Spleen (tissue), 11 donors: ENCODE results near the gene HSD17B12. TPM values are rescaled to one million over a fixed set of nuclear protein-coding genes. Genes with fewer than 3 reads are reported as not detected.

ENCODE experiments used
- DNase-seq: peaks from one replicate; pipeline ENCODE4 v3.0.0-alpha.2; 2020
- H3K27ac ChIP-seq, 8 donors: fragments of 200-600 bp; sonication (generic) in 7 of 8; 1 replicate in 4 of 8; 2 replicates in 4 of 8; pipeline versions ENCODE4 v1.5.0 to v1.8.0; 2016 to 2021; ENCODE audit warnings: inconsistent platforms in 4 of 8, mild to moderate bottlenecking in 4 of 8, moderate library complexity in 1 of 8
- H3K27me3 ChIP-seq, 7 donors: fragments of 200-600 bp; sonication (generic) in 6 of 7; replicated peaks in 1 of 7; 1 replicate in 4 of 7; 2 replicates in 3 of 7; pipeline versions ENCODE4 v1.5.0 to v1.8.0; 2016 to 2021; ENCODE audit warnings: inconsistent platforms in 3 of 7, mild to moderate bottlenecking in 1 of 7
- H3K36me3 ChIP-seq, 6 donors: fragments of 200-600 bp; sonication (generic) in 5 of 6; 1 replicate in 4 of 6; 2 replicates in 2 of 6; pipeline versions ENCODE4 v1.5.0 to v1.8.0; 2016 to 2021; ENCODE audit warnings: inconsistent platforms in 2 of 6
- H3K4me1 ChIP-seq, 6 donors: fragments of 200-600 bp; sonication (generic) in 5 of 6; 1 replicate in 3 of 6; 2 replicates in 3 of 6; pipeline versions ENCODE4 v1.5.0 to v1.8.0; 2016 to 2021; ENCODE audit warnings: inconsistent platforms in 3 of 6
- H3K4me3 ChIP-seq, 8 donors: fragments of 200-600 bp; sonication (generic) in 7 of 8; 1 replicate in 4 of 8; 2 replicates in 4 of 8; pipeline versions ENCODE4 v1.5.0 to v1.8.0; 2016 to 2021; ENCODE audit warnings: inconsistent platforms in 4 of 8, mild to moderate bottlenecking in 4 of 8, moderate library complexity in 2 of 8
- H3K9me3 ChIP-seq, 8 donors: fragments of 200-600 bp; sonication (generic) in 7 of 8; 1 replicate in 4 of 8; 2 replicates in 4 of 8; pipeline versions ENCODE4 v1.5.0 to v1.8.0; 2016 to 2021; ENCODE audit warnings: inconsistent platforms in 4 of 8
- CTCF ChIP-seq, 11 experiments: fragments of 200-600 bp in 7 of 11; fragments of 450-650 bp in 4 of 11; sonication (generic) in 4 of 11; IDR thresholded peaks in 8 of 11; conservative IDR thresholded peaks in 3 of 11; 1 replicate in 7 of 11; 2 replicates in 4 of 11; pipeline versions ENCODE4 v1.4.0 to v1.8.0; 2016 to 2021; ENCODE audit warnings: antibody characterized with exemption in 11 of 11, inconsistent platforms in 4 of 11, mild to moderate bottlenecking in 1 of 11
- POLR2A ChIP-seq, 3 donors: fragments of 450-650 bp; IDR thresholded peaks; one replicate each; pipeline ENCODE4 v1.5.1; 2017; ENCODE audit warnings: antibody characterized with exemption in 3 of 3, mild to moderate bottlenecking in 1 of 3
- POLR2AphosphoS5 ChIP-seq, 3 donors: sonication (generic); formaldehyde crosslinking; IDR thresholded peaks; one replicate each; pipeline ENCODE4 v1.5.1; 2017; ENCODE audit warnings: antibody characterized with exemption in 3 of 3
- WGBS, 5 donors: extraction: QIAGEN DNeasy Blood & Tissue Kit in 3 of 5; methylation state at CpG; one replicate each; pipeline versions ENCODE4 v1.1.5 to v1.1.7; 2013 to 2018; 5-methylcytosine and 5-hydroxymethylcytosine counted together
- intact Hi-C: fragments of 100-400 bp; cut with DNase I; formaldehyde crosslinking; loops from one replicate; pipeline ENCODE4 v1.15.0; 2023; ENCODE audit warnings: low total_unique reads
- polyA plus RNA-seq, 3 donors: library from polyadenylated mRNA; stranded (reverse); fragments of 200-250 nt; gene quantifications; one replicate each; pipeline ENCODE4 v1.2.1, GENCODE V29; 2013
- total RNA-seq, 7 donors: library from RNA; depleted of rRNA in 3 of 7; stranded (reverse); fragments of >200 nt in 3 of 7; fragmentation: NEBNext Ultra II Directional in 4 of 7; extraction: Animal tissue kit (Norgen Biotek cat#: 25700) in 4 of 7; gene quantifications; one replicate each; pipeline versions ENCODE4 v1.1.0 to v1.2.1, GENCODE V29; 2016 to 2021
- donor health status: healthy with polysubstance abuse.
- donor health status: DM: no; HTN: no; CAD: no; lungs with moderate emphysema.
- donor health status: DM: no; HTN: no; CAD: no.
- donor health status: Bipolar disorder and iron deficiency.
- donor health status: healthy.
- donor health status: DM: no; HTN: no; CAD: no.
- donor health status: DM: yes; HTN: yes; CAD: no.

Gene HSD17B12
- total and polyA plus RNA-seq, 10 donors, result 17.5 to 80.0 (median 56.3) TPM

- Histone ChIP-seq H3K4me3 (no peak overlapping the region), H3K27me3 (no peaks in the 10 kb centered on the region), H3K36me3 (peaks cover 0 to 15% (median 0%) of the 10 kb centered on the region in 6 donors), H3K27ac (no peak overlapping the region), H3K9me3 (no peaks in the 10 kb centered on the region), H3K4me1 (no peaks in the 10 kb centered on the region)
- DNase-seq, result no peak
- TF ChIP-seq CTCF (IDR thresholded peaks at IDR 0.05 in 8 of 11, conservative IDR thresholded peaks at IDR 0.05 in 3 of 11), result peak in 6 of 11 experiments; percentile 18 to 36 (median 22)
- no peak for TF ChIP-seq POLR2A (IDR thresholded peaks at IDR 0.05)
- 69 to 87% (median 79%) methylated on average over 4 of the region's 4 CpGs for WGBS, 5 donors
- intact Hi-C loops, result no loop called here
These were observed 28.2 kb downstream of the HSD17B12 start for GRCh38 chr11:43708776-43709175.

GRCh38 chr11:43709689-43710088, 29.2 kb downstream of the HSD17B12 start:
- WGBS, 5 donors, result 94 to 100% (median 96%) methylated on average over 1 of the region's 1 CpG
- Histone ChIP-seq H3K9me3 (no peaks in the 10 kb centered on the region), H3K27me3 (no peaks in the 10 kb centered on the region), H3K4me1 (no peaks in the 10 kb centered on the region), H3K27ac (no peak overlapping the region), H3K4me3 (no peak overlapping the region), H3K36me3 (peaks cover 0 to 15% (median 0%) of the 10 kb centered on the region in 6 donors)
- intact Hi-C loops, result no loop called here
- no peak for DNase-seq
- TF ChIP-seq POLR2AphosphoS5 (IDR thresholded peaks at IDR 0.05) (no peak), POLR2A (IDR thresholded peaks at IDR 0.05) (no peak), CTCF (IDR thresholded peaks at IDR 0.05 in 8 of 11, conservative IDR thresholded peaks at IDR 0.05 in 3 of 11) (no peak)

GRCh38 chr11:43712676-43713075, 32.1 kb downstream of the HSD17B12 start:
- WGBS, 5 donors, result 80 to 95% (median 90%) methylated on average over 4 of the region's 4 CpGs
- Histone ChIP-seq H3K27ac (no peak overlapping the region), H3K36me3 (peaks cover 0 to 18% (median 0%) of the 10 kb centered on the region in 6 donors), H3K4me3 (no peak overlapping the region), H3K27me3 (no peaks in the 10 kb centered on the region), H3K4me1 (no peaks in the 10 kb centered on the region), H3K9me3 (peaks cover 0 to 4% (median 1%) of the 10 kb centered on the region in 8 donors)
- no peak for DNase-seq
- TF ChIP-seq POLR2AphosphoS5 (IDR thresholded peaks at IDR 0.05), result no peak
- TF ChIP-seq CTCF (IDR thresholded peaks at IDR 0.05 in 8 of 11, conservative IDR thresholded peaks at IDR 0.05 in 3 of 11), result no peak
- TF ChIP-seq POLR2A (IDR thresholded peaks at IDR 0.05), result no peak
- intact Hi-C loops, result no loop called here

- no peaks in the 10 kb centered on the region for H3K4me1 ChIP-seq
- no peak overlapping the region for H3K4me3 ChIP-seq
- no peak for TF ChIP-seq POLR2AphosphoS5 (IDR thresholded peaks at IDR 0.05)
- intact Hi-C loops, result no loop called here
- H3K36me3 ChIP-seq, result peaks cover 0 to 17% (median 0%) of the 10 kb centered on the region in 6 donors
- 91 to 100% (median 96%) methylated on average over 1 of the region's 1 CpG for WGBS, 5 donors
- no peak overlapping the region for H3K27ac ChIP-seq
- H3K9me3 ChIP-seq, result peaks cover 0 to 15% (median 12%) of the 10 kb centered on the region in 8 donors
- DNase-seq, result no peak
- H3K27me3 ChIP-seq, result no peaks in the 10 kb centered on the region
These were observed 37.8 kb downstream of the HSD17B12 start for GRCh38 chr11:43718373-43718772.

- H3K27ac ChIP-seq, result no peak overlapping the region
- peaks cover 0 to 14% (median 0%) of the 10 kb centered on the region in 6 donors for H3K36me3 ChIP-seq
- peaks cover 0 to 2% (median 1%) of the 10 kb centered on the region in 8 donors for H3K9me3 ChIP-seq
- no peak overlapping the region for H3K4me3 ChIP-seq
- DNase-seq, result no peak
- H3K4me1 ChIP-seq, result no peaks in the 10 kb centered on the region
- no peak for TF ChIP-seq POLR2AphosphoS5 (IDR thresholded peaks at IDR 0.05)
- TF ChIP-seq CTCF (IDR thresholded peaks at IDR 0.05 in 8 of 11, conservative IDR thresholded peaks at IDR 0.05 in 3 of 11), result no peak
- TF ChIP-seq POLR2A (IDR thresholded peaks at IDR 0.05), result no peak
- intact Hi-C loops, result no loop called here
- 66 to 77% (median 71%) methylated on average over 3 of the region's 3 CpGs for WGBS, 5 donors
- no peaks in the 10 kb centered on the region for H3K27me3 ChIP-seq
These were observed 43.1 kb downstream of the HSD17B12 start for GRCh38 chr11:43723617-43724016.
